NOMO-1 treated with dmso at 0.1 percent for 144 hours (cell line): ENCODE results near the gene LRAT.

Experiments
- DNase-seq: peaks from one replicate; lab custom pipeline; 2025; ENCODE audit not compliant: unreplicated experiment; lab: John Stamatoyannopoulos, UW

The LRAT gene

GRCh38 chr4:154760895-154761294 is 17.1 kb downstream of the LRAT start:
- DNase-seq: no peak

- no peak for DNase-seq
Observed at GRCh38 chr4:154778264-154778663, 34.5 kb downstream of the LRAT start.

- no peak for DNase-seq
Observed at GRCh38 chr4:154779362-154779947, 35.7 kb downstream of the LRAT start.

- no peak for DNase-seq
Observed at GRCh38 chr4:154781126-154781982, 37.6 kb downstream of the LRAT start, which contains the start of gene RBM46. RBM46 (plus strand) TSS chr4:154781272; CDS start chr4:154796753, 15,481 bp downstream.

GRCh38 chr4:154781983-154782293 is 38.1 kb downstream of the LRAT start:
- DNase-seq: no peak
